ENCODE results near the gene SOX18.
A peak's percentile ranks its signal among the peaks of the same experiment; 100 is the strongest.

The SOX18 gene

GRCh38 chr20:64067733-64068307 lies 18.4 kb upstream of the SOX18 start:
- DNase-seq = no peak

- DNase-seq = no peak
These were observed 17.7 kb upstream of the SOX18 start for GRCh38 chr20:64067005-64067632.

GRCh38 chr20:64065974-64066343 lies 16.5 kb upstream of the SOX18 start:
- no peak for DNase-seq

- DNase-seq = no peak
These were observed 15.9 kb upstream of the SOX18 start for GRCh38 chr20:64065062-64065973.

GRCh38 chr20:64064145-64064698 lies 14.8 kb upstream of the SOX18 start:
- DNase-seq = no peak

GRCh38 chr20:64063389-64064144 lies 14.1 kb upstream of the SOX18 start:
- DNase-seq = no peak

GRCh38 chr20:64062596-64063388 lies 13.4 kb upstream of the SOX18 start, which contains the start of gene TCEA2:
TSS of gene TCEA2 (plus strand) at chr20:64063198. CDS start at chr20:64063313, 115 bp downstream.
- peak; percentile 93 to 95 for DNase-seq

- DNase-seq = no peak
These were observed 12.8 kb upstream of the SOX18 start for GRCh38 chr20:64062276-64062595.

- no peak for DNase-seq
These were observed 9.1 kb upstream of the SOX18 start for GRCh38 chr20:64058536-64058935.

GRCh38 chr20:64057628-64058498 lies 8.4 kb upstream of the SOX18 start:
- DNase-seq = peak; percentile 60 to 78

- DNase-seq = no peak
These were observed 7.6 kb upstream of the SOX18 start for GRCh38 chr20:64056889-64057627.

GRCh38 chr20:64056639-64056888 lies 7.1 kb upstream of the SOX18 start:
- DNase-seq = no peak

- peak in 1 of 2 experiments; percentile 23 for DNase-seq
These were observed 6.6 kb upstream of the SOX18 start for GRCh38 chr20:64055893-64056638.

GRCh38 chr20:64055396-64055892 lies 6.0 kb upstream of the SOX18 start:
- no peak for DNase-seq

- no peak for DNase-seq
These were observed 4.6 kb upstream of the SOX18 start for GRCh38 chr20:64053841-64054661.

GRCh38 chr20:64052987-64053840 lies 3.8 kb upstream of the SOX18 start:
- DNase-seq = no peak

GRCh38 chr20:64052326-64052722 lies 2.9 kb upstream of the SOX18 start:
- DNase-seq = no peak

Data from NCI-H2081 (cell line).